Stimulated activated naive CD4-positive, alpha-beta T cell (primary cell): ENCODE measurements around the gene CSTF3.

Experiments used
- DNase-seq, 6 experiments: peaks; one replicate each; lab custom pipeline; 2025; lab: John Stamatoyannopoulos, UW

The CSTF3 gene

DNA sequence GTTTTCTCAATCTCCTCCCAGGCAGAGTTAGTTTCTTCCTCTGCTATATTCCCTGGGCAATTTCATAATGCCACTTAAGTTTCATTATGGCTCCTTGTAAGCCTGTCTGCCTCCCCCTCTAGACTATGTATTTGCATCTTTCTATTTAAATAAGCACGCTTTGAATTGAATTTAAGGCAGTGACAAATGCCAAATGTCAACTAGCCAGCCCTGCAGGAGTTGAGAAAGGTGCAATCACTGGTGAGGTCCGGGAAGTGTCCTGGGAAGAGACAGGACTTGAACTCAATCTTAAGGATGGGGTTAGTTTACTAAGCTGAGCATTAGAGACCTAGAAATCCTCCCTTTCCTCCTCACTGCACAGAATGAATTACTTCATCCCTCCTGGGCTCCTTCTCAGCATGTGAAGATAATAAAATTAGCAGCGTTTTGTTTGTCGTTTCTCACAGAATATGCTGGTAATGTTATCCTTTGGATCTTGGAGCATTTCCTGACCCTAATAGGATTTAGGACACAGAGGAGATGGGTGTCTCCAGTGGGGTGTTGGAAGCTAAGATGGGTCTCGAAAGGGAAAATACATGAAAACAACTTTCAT lies 120.3 kb downstream of the CSTF3 start:
- no peak for DNase-seq

DNA sequence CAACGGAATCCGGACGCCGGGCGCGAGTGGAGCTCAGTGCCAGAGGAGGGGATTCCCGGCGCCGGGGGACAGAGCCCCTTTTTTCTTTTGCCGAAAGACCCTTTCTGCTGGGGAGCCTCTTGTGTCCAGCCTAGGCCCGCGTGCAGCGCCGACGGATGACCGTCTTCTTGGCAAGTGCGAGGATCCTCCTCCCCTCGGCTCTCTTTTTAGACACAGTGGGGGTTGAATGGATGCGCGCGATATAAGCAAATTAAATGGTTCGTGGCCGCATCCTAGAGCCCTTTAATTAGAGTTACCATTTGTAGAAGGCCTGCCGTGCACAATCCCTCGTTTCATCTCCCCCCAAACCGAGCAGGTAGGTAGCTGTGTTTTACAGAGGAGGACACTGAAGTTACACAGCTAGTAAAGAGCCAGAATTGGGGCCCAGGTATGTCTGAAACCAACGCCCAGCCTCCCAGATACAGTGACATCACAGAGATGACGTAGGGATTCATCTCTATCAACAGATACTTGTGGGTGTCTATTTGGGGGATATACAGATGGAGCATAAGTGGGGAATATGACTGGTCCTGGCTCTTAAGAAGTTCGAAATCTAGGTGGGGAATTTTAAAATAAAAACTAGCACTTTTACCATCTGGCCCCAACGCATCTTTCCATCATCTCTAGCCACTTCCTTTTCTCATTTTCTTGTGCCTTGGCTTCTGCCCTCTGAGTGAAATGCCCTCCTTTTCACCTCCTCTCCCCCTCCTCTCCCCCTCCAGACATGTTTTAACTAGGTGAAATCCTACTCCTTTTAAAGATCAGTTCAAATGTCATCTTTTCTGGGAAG lies 121.0 kb downstream of the CSTF3 start:
- DNase-seq, result peak in 3 of 6 experiments; percentile 8 to 46 (median 15)

DNA sequence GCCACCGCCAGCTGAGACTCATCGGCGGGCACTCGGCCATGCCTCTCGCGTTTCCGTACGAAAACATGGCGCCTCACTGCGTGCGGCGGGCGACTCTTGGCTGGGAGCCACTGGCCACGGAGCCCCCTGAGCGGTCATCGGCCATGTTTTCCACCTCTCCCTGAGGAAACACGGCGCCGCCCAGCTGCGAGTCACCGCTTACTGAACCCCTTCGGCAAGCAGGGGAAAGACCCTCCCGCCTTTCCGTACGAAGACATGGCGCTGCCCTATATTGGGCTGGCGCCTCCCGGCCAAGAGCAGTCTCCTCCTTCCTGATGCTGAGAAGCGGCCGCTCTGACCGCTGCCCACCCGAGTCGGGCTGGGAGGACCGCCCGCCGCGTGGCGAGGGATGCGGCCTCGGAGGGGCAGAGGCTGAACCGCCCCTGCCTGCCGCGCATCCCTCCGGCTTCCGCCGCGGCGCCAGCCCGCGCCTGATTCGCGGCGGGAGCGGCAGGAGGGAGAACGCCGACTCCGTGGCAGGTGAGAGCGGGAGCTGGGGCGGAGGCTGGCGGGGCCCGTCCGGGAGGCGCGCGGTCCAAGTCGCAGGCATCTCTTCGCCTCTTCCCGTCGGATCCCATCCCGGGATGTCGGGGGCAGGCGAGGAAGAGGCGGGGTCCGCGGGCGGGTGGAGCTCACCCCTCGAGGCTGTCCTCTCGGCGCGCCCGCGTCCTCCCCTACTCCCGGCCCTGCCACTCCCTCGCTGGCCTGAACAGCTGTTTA lies 121.8 kb downstream of the CSTF3 start, which contains the start of gene TCP11L1:
Gene TCP11L1 (plus strand): TSS at position 299 of the 759 bp plus-strand sequence. CDS start 4,202 bp downstream, outside the sequence.
- DNase-seq, result peak; percentile 55 to 89 (median 76)

DNA sequence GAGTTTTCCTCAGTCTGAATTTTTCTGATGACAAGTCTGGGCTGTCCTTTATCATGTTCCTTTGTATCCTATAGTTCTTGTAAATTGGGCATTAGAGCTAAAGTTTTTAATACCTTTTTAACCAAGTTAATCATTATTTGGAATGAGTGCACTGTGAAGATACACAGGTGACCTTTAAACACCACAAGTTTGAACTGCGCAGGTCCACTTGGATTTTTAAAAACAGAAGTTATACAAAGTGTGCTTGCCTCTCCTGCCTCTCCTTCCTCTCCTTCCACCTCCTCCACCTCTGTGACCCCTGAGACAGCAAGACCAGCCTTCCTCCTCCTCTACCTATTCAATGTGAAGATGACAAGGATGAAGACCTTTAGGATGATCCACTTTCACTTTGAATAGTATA lies 126.3 kb downstream of the CSTF3 start:
- DNase-seq, result no peak
